PC-9 (cell line): ENCODE measurements around the gene MOB4.
"Not testable (repeated sequence)": the region's sequence is repeated elsewhere in the genome, so short reads cannot be mapped to it uniquely, and the experiment has no call there.

Source experiments
- EZH2 ChIP-seq: fragments of 200-600 bp; sonication (generic); IDR thresholded peaks from 2 replicates; pipeline ENCODE4 v1.8.0; 2017; ENCODE audit warnings: antibody characterized with exemption, low read depth
- TF ChIP-seq, protein P1 (sequence below): fragments of 200-600 bp; sonication (generic); conservative IDR thresholded peaks from 2 replicates; pipeline ENCODE4 v1.6.1; 2017; ENCODE audit warnings: mixed run types, antibody characterized with exemption, mild to moderate bottlenecking, moderate library complexity

DNA sequence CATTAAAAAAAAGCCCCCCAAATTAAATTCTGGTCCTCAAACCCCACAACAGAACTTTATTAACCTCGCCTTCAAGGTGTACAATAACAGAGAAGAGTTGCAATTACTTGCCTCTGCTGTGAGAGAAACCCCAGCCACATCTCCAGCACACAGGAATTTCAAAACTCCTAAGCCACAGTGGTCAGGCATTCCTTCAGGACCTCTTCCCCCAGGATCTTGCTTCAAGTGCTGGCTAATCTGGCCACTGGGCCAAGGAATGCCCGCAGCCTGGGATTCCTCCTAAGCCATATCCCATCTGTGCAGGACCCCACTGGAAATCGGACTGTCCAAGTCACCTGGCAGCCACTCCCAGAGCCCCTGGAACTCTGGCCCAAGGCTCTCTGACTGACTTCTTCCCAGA is 64.3 kb downstream of the MOB4 start:
- TF ChIP-seq EZH2: not testable (repeated sequence)
- TF ChIP-seq, protein P1, sequence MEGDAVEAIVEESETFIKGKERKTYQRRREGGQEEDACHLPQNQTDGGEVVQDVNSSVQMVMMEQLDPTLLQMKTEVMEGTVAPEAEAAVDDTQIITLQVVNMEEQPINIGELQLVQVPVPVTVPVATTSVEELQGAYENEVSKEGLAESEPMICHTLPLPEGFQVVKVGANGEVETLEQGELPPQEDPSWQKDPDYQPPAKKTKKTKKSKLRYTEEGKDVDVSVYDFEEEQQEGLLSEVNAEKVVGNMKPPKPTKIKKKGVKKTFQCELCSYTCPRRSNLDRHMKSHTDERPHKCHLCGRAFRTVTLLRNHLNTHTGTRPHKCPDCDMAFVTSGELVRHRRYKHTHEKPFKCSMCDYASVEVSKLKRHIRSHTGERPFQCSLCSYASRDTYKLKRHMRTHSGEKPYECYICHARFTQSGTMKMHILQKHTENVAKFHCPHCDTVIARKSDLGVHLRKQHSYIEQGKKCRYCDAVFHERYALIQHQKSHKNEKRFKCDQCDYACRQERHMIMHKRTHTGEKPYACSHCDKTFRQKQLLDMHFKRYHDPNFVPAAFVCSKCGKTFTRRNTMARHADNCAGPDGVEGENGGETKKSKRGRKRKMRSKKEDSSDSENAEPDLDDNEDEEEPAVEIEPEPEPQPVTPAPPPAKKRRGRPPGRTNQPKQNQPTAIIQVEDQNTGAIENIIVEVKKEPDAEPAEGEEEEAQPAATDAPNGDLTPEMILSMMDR: not testable (repeated sequence)
